Progenitor cell of endocrine pancreas (in vitro differentiated cells): ENCODE measurements around the gene STK39. TPM values are rescaled to one million over a fixed set of nuclear protein-coding genes. Genes with fewer than 3 reads are reported as not detected.
A peak's percentile ranks its signal among the peaks of the same experiment; 100 is the strongest.

ENCODE experiments used
- DNase-seq: peaks from one replicate; pipeline ENCODE4 v3.0.0; 2021; ENCODE audit warnings: low spot score; ENCODE audit not compliant: unreplicated experiment
- H3K27ac Mint-ChIP-seq: 2 replicates; pipeline ENCODE4 v1.8.0; 2021; ENCODE audit warnings: mild to moderate bottlenecking, moderate library complexity, mixed read lengths
- H3K27me3 Mint-ChIP-seq: 2 replicates; pipeline ENCODE4 v1.8.0; 2021; ENCODE audit warnings: mixed read lengths
- H3K36me3 Mint-ChIP-seq: 2 replicates; pipeline ENCODE4 v1.8.0; 2022; ENCODE audit warnings: mixed read lengths; ENCODE audit not compliant: insufficient read depth
- H3K4me1 Mint-ChIP-seq: 2 replicates; pipeline ENCODE4 v1.8.0; 2021; ENCODE audit warnings: low read depth, mixed read lengths
- H3K4me3 Mint-ChIP-seq: 2 replicates; pipeline ENCODE4 v1.8.0; 2021; ENCODE audit warnings: low read depth, mild to moderate bottlenecking, moderate library complexity, mixed read lengths
- H3K9me3 Mint-ChIP-seq: 2 replicates; pipeline ENCODE4 v1.8.0; 2021; ENCODE audit warnings: low read depth, mixed read lengths
- total RNA-seq: library from RNA; stranded (reverse); gene quantifications from 2 replicates; pipeline ENCODE4 v1.2.1, GENCODE V29; 2021
- TF ChIP-seq, protein P1 (sequence below): fragments of 200-600 bp; sonication (generic); IDR thresholded peaks from one replicate; pipeline ENCODE4 v1.5.0; 2021; ENCODE audit warnings: antibody characterized with exemption, mild to moderate bottlenecking; ENCODE audit not compliant: unreplicated experiment

Gene STK39
- total RNA-seq, 1 donor from 2014 or later = 22.9 TPM

DNA sequence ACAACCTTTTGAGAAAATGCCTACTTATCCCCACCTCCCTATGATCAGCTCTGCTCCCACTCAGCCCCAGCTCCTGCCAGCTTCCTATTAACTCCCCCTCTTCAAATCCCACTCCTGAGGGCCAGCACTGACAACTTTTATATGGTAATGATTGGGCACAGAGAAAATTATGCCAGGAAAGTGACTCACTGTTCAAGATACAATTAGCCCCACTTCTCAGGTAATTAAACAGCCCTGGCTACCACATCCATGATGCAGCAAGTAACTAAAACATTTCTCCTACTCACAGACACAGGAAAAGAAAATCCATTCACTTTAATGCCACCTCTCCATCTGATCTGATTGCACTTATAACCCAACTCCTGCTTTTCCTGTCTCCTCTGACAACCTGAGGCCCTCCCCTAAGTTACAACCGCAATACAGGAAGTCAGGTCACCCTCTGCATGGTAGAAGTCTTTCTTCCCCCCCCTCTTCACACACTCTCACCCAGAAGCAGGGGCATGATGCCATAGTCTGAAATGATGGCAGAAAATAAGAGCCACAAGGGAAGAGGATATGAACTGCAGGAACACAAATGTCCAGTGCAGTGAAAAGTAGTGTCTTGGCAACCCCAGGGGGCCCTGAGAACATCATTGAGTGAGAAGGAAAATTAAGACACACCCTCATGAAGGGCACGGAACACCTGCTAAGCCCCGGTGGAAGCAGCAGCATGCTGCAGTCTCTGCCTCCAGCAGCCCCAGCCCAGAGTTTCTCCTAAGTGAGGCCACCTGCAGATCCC is 54.4 kb downstream of the STK39 start:
- H3K36me3 Mint-ChIP-seq = no peaks in the 10 kb centered on the region
- no peak for DNase-seq
- peak overlapping the region; percentile 81 for H3K27ac Mint-ChIP-seq
- H3K4me3 Mint-ChIP-seq = no peak overlapping the region
- no peaks in the 10 kb centered on the region for H3K27me3 Mint-ChIP-seq
- TF ChIP-seq, protein P1, sequence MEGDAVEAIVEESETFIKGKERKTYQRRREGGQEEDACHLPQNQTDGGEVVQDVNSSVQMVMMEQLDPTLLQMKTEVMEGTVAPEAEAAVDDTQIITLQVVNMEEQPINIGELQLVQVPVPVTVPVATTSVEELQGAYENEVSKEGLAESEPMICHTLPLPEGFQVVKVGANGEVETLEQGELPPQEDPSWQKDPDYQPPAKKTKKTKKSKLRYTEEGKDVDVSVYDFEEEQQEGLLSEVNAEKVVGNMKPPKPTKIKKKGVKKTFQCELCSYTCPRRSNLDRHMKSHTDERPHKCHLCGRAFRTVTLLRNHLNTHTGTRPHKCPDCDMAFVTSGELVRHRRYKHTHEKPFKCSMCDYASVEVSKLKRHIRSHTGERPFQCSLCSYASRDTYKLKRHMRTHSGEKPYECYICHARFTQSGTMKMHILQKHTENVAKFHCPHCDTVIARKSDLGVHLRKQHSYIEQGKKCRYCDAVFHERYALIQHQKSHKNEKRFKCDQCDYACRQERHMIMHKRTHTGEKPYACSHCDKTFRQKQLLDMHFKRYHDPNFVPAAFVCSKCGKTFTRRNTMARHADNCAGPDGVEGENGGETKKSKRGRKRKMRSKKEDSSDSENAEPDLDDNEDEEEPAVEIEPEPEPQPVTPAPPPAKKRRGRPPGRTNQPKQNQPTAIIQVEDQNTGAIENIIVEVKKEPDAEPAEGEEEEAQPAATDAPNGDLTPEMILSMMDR = no peak
- peaks cover 33% of the 10 kb centered on the region for H3K4me1 Mint-ChIP-seq
- H3K9me3 Mint-ChIP-seq = no peaks in the 10 kb centered on the region

DNA sequence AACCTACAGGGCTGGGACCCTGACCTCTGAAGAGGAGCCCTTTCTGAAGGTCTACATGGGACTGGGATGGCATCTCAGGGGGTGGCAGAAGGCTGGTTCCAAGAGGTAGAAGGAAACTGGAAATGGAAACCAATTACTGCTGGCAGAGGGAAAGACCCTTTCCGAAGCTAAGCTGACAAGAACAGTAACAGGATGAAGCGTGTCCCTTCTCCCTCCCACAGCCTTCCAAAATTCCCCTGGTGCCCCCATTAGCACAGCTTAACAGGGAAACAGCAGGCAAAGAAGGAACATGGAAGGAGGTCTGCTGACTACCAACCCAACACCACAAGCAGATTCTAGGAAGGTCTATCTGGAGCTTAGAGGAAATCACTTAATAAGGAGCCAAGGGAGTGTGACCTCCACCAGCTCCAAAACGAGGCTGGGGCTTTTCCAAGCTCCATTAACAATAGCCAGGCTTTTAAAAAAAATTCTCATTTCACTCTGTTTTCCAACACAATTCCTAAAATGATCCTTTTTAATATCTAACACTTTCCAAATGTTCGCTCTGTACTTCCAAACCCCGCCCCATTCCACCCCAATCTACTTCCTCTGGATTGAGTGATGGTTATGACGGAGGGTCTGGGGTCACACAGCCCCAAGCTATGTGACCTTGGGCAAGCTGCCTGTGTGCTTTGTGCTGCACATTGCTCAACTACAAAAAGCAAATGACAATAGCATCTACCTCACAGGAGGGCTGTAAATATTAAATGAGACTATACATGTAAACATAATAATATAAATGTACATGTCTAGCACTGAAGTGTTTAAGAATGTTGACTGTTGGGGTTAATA is 55.2 kb downstream of the STK39 start:
- Mint-ChIP-seq H3K4me1 (peaks cover 31% of the 10 kb centered on the region), H3K9me3 (no peaks in the 10 kb centered on the region), H3K4me3 (no peak overlapping the region), H3K27ac (peak overlapping the region; percentile 54), H3K27me3 (no peaks in the 10 kb centered on the region), H3K36me3 (no peaks in the 10 kb centered on the region)
- TF ChIP-seq, protein P1 = no peak
- DNase-seq = no peak

DNA sequence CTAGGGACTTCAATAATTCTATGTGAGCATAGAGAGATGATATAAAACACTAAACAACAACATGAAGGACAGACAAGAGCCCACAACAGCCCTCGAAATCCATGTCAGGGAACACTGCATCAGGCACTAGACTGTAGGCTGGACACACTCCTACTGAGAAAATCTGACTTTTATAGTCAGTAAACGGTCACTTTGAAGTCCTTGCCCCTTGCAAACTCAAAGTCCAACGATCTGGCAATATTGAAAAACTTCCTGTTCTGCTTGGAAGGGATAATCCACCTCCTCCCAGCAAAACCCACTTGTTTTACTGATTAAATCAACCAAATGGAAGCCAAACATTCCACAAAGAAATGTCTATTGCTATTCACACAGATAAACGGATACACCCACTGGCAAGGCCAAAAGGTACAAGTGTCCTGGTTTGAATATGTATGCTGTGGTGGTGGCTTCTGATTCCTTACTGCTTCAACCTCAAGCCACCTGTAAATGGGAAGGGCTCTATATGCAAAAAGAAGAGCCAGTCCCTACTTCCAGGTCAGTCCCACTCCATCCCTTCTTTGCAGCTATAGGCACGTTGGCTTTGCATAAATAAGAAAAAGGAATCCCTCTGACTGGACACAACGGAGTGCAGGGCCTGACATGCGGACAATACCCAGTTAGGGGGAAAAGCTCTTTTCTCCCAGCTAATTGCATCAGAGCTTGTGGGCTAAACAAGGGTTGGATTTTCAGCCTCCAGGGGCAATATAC is 56.6 kb downstream of the STK39 start:
- Mint-ChIP-seq H3K36me3 (no peaks in the 10 kb centered on the region), H3K4me3 (no peak overlapping the region), H3K4me1 (peaks cover 30% of the 10 kb centered on the region), H3K9me3 (no peaks in the 10 kb centered on the region), H3K27me3 (no peaks in the 10 kb centered on the region), H3K27ac (no peak overlapping the region)
- no peak for DNase-seq
- TF ChIP-seq, protein P1 = no peak

DNA sequence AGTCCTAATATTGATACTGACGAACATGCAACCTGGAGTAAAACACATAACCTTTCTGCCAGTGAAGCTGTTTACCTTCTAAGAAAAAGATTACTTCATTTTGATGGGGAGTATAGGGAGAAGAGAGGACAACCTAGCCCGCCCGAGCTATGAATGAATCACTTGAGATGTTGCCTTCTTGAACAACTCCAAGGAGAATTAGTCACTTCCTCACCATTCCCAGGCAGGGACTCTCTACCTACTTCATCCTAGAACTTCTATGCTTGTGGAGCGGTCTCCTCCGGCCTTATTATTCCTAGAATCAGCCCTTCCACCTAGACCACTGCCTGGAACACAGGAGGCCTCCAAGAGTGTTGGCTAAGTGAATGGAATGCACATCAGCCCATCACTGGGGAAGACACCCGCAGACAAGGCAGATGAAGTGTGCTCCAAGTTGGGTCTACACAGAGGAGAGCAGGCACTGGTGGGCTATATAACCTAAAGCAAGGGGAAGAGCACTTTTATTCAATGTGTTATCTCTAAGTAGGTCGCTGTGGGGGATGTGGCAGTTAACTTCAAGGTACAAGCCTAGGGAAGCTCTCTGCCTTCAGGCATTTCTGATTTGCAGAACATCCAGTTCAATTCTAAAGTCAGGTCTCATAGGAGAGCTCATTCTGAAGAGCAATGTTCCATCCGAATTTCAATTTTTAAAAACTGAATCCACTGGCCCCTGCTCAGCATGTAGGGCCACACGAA is 57.4 kb downstream of the STK39 start:
- Mint-ChIP-seq H3K27me3 (no peaks in the 10 kb centered on the region), H3K36me3 (no peaks in the 10 kb centered on the region), H3K27ac (no peak overlapping the region), H3K4me3 (no peak overlapping the region), H3K9me3 (no peaks in the 10 kb centered on the region), H3K4me1 (peaks cover 35% of the 10 kb centered on the region)
- no peak for DNase-seq
- TF ChIP-seq, protein P1 = no peak
